ENCODE measurements around the gene PCDH9. TPM values are rescaled to one million over a fixed set of nuclear protein-coding genes. Genes with fewer than 3 reads are reported as not detected.

Gene PCDH9
- total RNA-seq, 1 donor from 2014 or later, result 14.7 TPM

- no peak for DNase-seq
- H3K4me3 ChIP-seq, result no peak overlapping the region
- H3K27ac ChIP-seq (replicated peaks), result no peak overlapping the region
- no peak for TF ChIP-seq CTCF (IDR thresholded peaks at IDR 0.05; ENCODE audit: borderline replicate concordance)
- no peaks in the 10 kb centered on the region for H3K36me3 ChIP-seq
- peaks cover 9% of the 10 kb centered on the region for H3K4me1 ChIP-seq
- H3K9me3 ChIP-seq (replicated peaks), result no peaks in the 10 kb centered on the region
- no peaks in the 10 kb centered on the region for H3K27me3 ChIP-seq (ENCODE audit: low read depth)
- intact Hi-C loops (cut with micrococcal nuclease), result no loop called here
These were observed 30.0 kb downstream of the PCDH9 start for GRCh38 chr13:67200183-67200582.

- H3K27ac ChIP-seq (replicated peaks), result no peak overlapping the region
- H3K27me3 ChIP-seq (ENCODE audit: low read depth), result no peaks in the 10 kb centered on the region
- H3K4me1 ChIP-seq, result no peaks in the 10 kb centered on the region
- H3K4me3 ChIP-seq, result no peak overlapping the region
- no peak for TF ChIP-seq CTCF (IDR thresholded peaks at IDR 0.05; ENCODE audit: borderline replicate concordance)
- H3K36me3 ChIP-seq, result no peaks in the 10 kb centered on the region
- intact Hi-C loops (cut with micrococcal nuclease), result no loop called here
- no peaks in the 10 kb centered on the region for H3K9me3 ChIP-seq (replicated peaks)
- DNase-seq, result no peak
These were observed 32.4 kb downstream of the PCDH9 start for GRCh38 chr13:67197704-67198103.

- H3K36me3 ChIP-seq, result no peaks in the 10 kb centered on the region
- no peaks in the 10 kb centered on the region for H3K4me1 ChIP-seq
These were observed 36.2 kb downstream of the PCDH9 start for GRCh38 chr13:67193979-67194378.

GRCh38 chr13:67192751-67193150 lies 37.4 kb downstream of the PCDH9 start:
- DNase-seq, result no peak
- H3K4me1 ChIP-seq, result no peaks in the 10 kb centered on the region
- no peak overlapping the region for H3K27ac ChIP-seq (replicated peaks)
- no peaks in the 10 kb centered on the region for H3K27me3 ChIP-seq (ENCODE audit: low read depth)
- intact Hi-C loops (cut with micrococcal nuclease), result no loop called here
- TF ChIP-seq CTCF (IDR thresholded peaks at IDR 0.05; ENCODE audit: borderline replicate concordance), result no peak
- H3K36me3 ChIP-seq, result no peaks in the 10 kb centered on the region
- H3K4me3 ChIP-seq, result no peak overlapping the region
- H3K9me3 ChIP-seq (replicated peaks), result no peaks in the 10 kb centered on the region

More at GRCh38 chr13:67193979-67194378, 36.2 kb downstream of the PCDH9 start:
- no peak for TF ChIP-seq CTCF (IDR thresholded peaks at IDR 0.05; ENCODE audit: borderline replicate concordance)
- no peak for DNase-seq
- H3K27ac ChIP-seq (replicated peaks), result no peak overlapping the region
- H3K27me3 ChIP-seq (ENCODE audit: low read depth), result no peaks in the 10 kb centered on the region
- H3K9me3 ChIP-seq (replicated peaks), result no peaks in the 10 kb centered on the region
- H3K4me3 ChIP-seq, result no peak overlapping the region
- intact Hi-C loops (cut with micrococcal nuclease), result no loop called here

- no peak overlapping the region for H3K27ac ChIP-seq (replicated peaks)
- no peaks in the 10 kb centered on the region for H3K36me3 ChIP-seq
- no peak overlapping the region for H3K4me3 ChIP-seq
- no peaks in the 10 kb centered on the region for H3K9me3 ChIP-seq (replicated peaks)
- H3K4me1 ChIP-seq, result peaks cover 9% of the 10 kb centered on the region
- TF ChIP-seq CTCF (IDR thresholded peaks at IDR 0.05; ENCODE audit: borderline replicate concordance), result no peak
- DNase-seq, result no peak
- no peaks in the 10 kb centered on the region for H3K27me3 ChIP-seq (ENCODE audit: low read depth)
- intact Hi-C loops (cut with micrococcal nuclease), result no loop called here
These were observed 43.1 kb downstream of the PCDH9 start for GRCh38 chr13:67186995-67187569.
